Chondrocyte (in vitro differentiated cells): ENCODE measurements around the gene KIF5A. TPM values are rescaled to one million over a fixed set of nuclear protein-coding genes. Genes with fewer than 3 reads are reported as not detected.
"Not testable (repeated sequence)": the region's sequence is repeated elsewhere in the genome, so short reads cannot be mapped to it uniquely, and the experiment has no call there.

Experiments used
- DNase-seq: peaks from one replicate; pipeline ENCODE4 v3.0.0; 2021; ENCODE audit warnings: mixed read lengths, low spot score
- H3K27ac Mint-ChIP-seq: one replicate; pipeline ENCODE4 v1.8.0; 2021; ENCODE audit warnings: mild to moderate bottlenecking, moderate library complexity, mixed read lengths; ENCODE audit not compliant: unreplicated experiment
- H3K27me3 Mint-ChIP-seq: 2 replicates; pipeline ENCODE4 v1.8.0; 2021; ENCODE audit warnings: low read depth, mixed read lengths
- H3K36me3 Mint-ChIP-seq: 2 replicates; pipeline ENCODE4 v1.8.0; 2021; ENCODE audit warnings: low read depth, mixed read lengths
- H3K4me1 Mint-ChIP-seq: 2 replicates; pipeline ENCODE4 v1.8.0; 2021; ENCODE audit warnings: low read depth, mild to moderate bottlenecking, mixed read lengths
- H3K4me3 Mint-ChIP-seq: one replicate; pipeline ENCODE4 v1.8.0; 2021; ENCODE audit warnings: mild to moderate bottlenecking, moderate library complexity, mixed read lengths; ENCODE audit not compliant: unreplicated experiment
- H3K9me3 Mint-ChIP-seq: 2 replicates; pipeline ENCODE4 v1.8.0; 2021; ENCODE audit warnings: low read depth, mixed read lengths
- CTCF ChIP-seq: fragments of 200-600 bp; sonication (generic); IDR thresholded peaks from 2 replicates; pipeline ENCODE4 v1.5.0; 2021; ENCODE audit warnings: antibody characterized with exemption, mild to moderate bottlenecking, moderate library complexity
- total RNA-seq: library from RNA; stranded (reverse); gene quantifications from 3 replicates; pipeline ENCODE4 v1.2.1, GENCODE V29; 2021

The KIF5A gene
- total RNA-seq, 1 donor from 2014 or later, result 3.5 TPM

GRCh38 chr12:57511588-57512325 is 38.1 kb upstream of the KIF5A start:
- Mint-ChIP-seq H3K9me3 (no peaks in the 10 kb centered on the region), H3K27ac (no peak overlapping the region), H3K36me3 (peaks cover 41% of the 10 kb centered on the region), H3K4me3 (no peak overlapping the region), H3K27me3 (no peaks in the 10 kb centered on the region), H3K4me1 (peaks cover 7% of the 10 kb centered on the region)
- no peak for DNase-seq
- no peak for TF ChIP-seq CTCF

GRCh38 chr12:57512665-57513064 is 37.2 kb upstream of the KIF5A start:
- peaks cover 50% of the 10 kb centered on the region for H3K36me3 Mint-ChIP-seq
- no peaks in the 10 kb centered on the region for H3K27me3 Mint-ChIP-seq
- no peak for TF ChIP-seq CTCF
- DNase-seq, result no peak
- peaks cover 16% of the 10 kb centered on the region for H3K4me1 Mint-ChIP-seq
- no peak overlapping the region for H3K27ac Mint-ChIP-seq
- H3K9me3 Mint-ChIP-seq, result no peaks in the 10 kb centered on the region
- H3K4me3 Mint-ChIP-seq, result no peak overlapping the region

- no peak for DNase-seq
- Mint-ChIP-seq H3K36me3 (peaks cover 51% of the 10 kb centered on the region), H3K4me3 (no peak overlapping the region), H3K27ac (peak overlapping the region; percentile 37), H3K4me1 (peaks cover 22% of the 10 kb centered on the region), H3K9me3 (no peaks in the 10 kb centered on the region), H3K27me3 (no peaks in the 10 kb centered on the region)
- TF ChIP-seq CTCF, result no peak
These were observed 36.6 kb upstream of the KIF5A start for GRCh38 chr12:57513266-57513665.

- DNase-seq, H3K9me3 Mint-ChIP-seq, H3K4me3 Mint-ChIP-seq, H3K27me3 Mint-ChIP-seq: not testable (repeated sequence)
- Mint-ChIP-seq H3K4me1 (peaks cover 26% of the 10 kb centered on the region), H3K36me3 (peaks cover 54% of the 10 kb centered on the region), H3K27ac (peak overlapping the region; percentile 32)
These were observed 36.2 kb upstream of the KIF5A start for GRCh38 chr12:57513677-57514076.

- not testable (repeated sequence) for H3K4me3 Mint-ChIP-seq, DNase-seq
- peaks cover 59% of the 10 kb centered on the region for H3K36me3 Mint-ChIP-seq
These were observed 35.6 kb upstream of the KIF5A start for GRCh38 chr12:57514246-57514645.

GRCh38 chr12:57514720-57515407 is 35.0 kb upstream of the KIF5A start:
- H3K4me3 Mint-ChIP-seq, result no peak overlapping the region
- DNase-seq, result no peak
- peaks cover 36% of the 10 kb centered on the region for H3K4me1 Mint-ChIP-seq
- TF ChIP-seq CTCF, result no peak
- no peaks in the 10 kb centered on the region for H3K9me3 Mint-ChIP-seq
- peak overlapping the region; percentile 74 for H3K27ac Mint-ChIP-seq
- peaks cover 60% of the 10 kb centered on the region for H3K36me3 Mint-ChIP-seq
- no peaks in the 10 kb centered on the region for H3K27me3 Mint-ChIP-seq

More at GRCh38 chr12:57514246-57514645, 35.6 kb upstream of the KIF5A start:
- H3K9me3 Mint-ChIP-seq, H3K27me3 Mint-ChIP-seq: not testable (repeated sequence)
- peaks cover 31% of the 10 kb centered on the region for H3K4me1 Mint-ChIP-seq
- H3K27ac Mint-ChIP-seq, result peak overlapping the region; percentile 57
